Panc1 (cell line): ENCODE results near the gene ISG20L2.
A peak's percentile ranks its signal among the peaks of the same experiment; 100 is the strongest.

ENCODE experiments used
- CTCF ChIP-seq: fragments of 450-650 bp; IDR thresholded peaks from 2 replicates; pipeline ENCODE4 v1.5.1; 2017; ENCODE audit warnings: mild to moderate bottlenecking
- POLR2AphosphoS5 ChIP-seq: IDR thresholded peaks from 2 replicates; pipeline ENCODE4 v1.6.1; 2012; ENCODE audit warnings: mild to moderate bottlenecking, low read depth, low read length, moderate library complexity
- SIN3A ChIP-seq: IDR thresholded peaks from 2 replicates; pipeline ENCODE4 v1.6.1; 2012; ENCODE audit warnings: low read depth, mild to moderate bottlenecking, low read length, moderate library complexity, borderline replicate concordance; ENCODE audit not compliant: insufficient read depth
- TCF7L2 ChIP-seq: IDR thresholded peaks from 2 replicates; pipeline ENCODE4 v1.6.1; 2011; ENCODE audit warnings: mild to moderate bottlenecking, low read depth, low read length, inconsistent platforms

- TF ChIP-seq CTCF (no peak), POLR2AphosphoS5 (peak; percentile 61), SIN3A (no peak), TCF7L2 (peak; percentile 96)
These were observed 18.6 kb downstream of the ISG20L2 start for GRCh38 chr1:156709757-156710489.
